GM21619 (cell line): ENCODE data around the gene FKBP9.
A peak's percentile ranks its signal among the peaks of the same experiment; 100 is the strongest.
"Not testable (repeated sequence)": the region's sequence is repeated elsewhere in the genome, so short reads cannot be mapped to it uniquely, and the experiment has no call there.

Source experiments
- ATAC-seq: cut with Tn5 transposase; IDR thresholded peaks from one replicate; pipeline ENCODE4 v1.9.1; 2021; ENCODE audit not compliant: unreplicated experiment

Gene FKBP9, protein sequence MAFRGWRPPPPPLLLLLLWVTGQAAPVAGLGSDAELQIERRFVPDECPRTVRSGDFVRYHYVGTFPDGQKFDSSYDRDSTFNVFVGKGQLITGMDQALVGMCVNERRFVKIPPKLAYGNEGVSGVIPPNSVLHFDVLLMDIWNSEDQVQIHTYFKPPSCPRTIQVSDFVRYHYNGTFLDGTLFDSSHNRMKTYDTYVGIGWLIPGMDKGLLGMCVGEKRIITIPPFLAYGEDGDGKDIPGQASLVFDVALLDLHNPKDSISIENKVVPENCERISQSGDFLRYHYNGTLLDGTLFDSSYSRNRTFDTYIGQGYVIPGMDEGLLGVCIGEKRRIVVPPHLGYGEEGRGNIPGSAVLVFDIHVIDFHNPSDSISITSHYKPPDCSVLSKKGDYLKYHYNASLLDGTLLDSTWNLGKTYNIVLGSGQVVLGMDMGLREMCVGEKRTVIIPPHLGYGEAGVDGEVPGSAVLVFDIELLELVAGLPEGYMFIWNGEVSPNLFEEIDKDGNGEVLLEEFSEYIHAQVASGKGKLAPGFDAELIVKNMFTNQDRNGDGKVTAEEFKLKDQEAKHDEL

GRCh38 chr7:32957326-32958045, at the start of gene FKBP9:
Gene FKBP9, plus strand, starts transcription at chr7:32957440. Its CDS starts 134 bp downstream, at chr7:32957574.
- peak; percentile 75 for ATAC-seq

DNA sequence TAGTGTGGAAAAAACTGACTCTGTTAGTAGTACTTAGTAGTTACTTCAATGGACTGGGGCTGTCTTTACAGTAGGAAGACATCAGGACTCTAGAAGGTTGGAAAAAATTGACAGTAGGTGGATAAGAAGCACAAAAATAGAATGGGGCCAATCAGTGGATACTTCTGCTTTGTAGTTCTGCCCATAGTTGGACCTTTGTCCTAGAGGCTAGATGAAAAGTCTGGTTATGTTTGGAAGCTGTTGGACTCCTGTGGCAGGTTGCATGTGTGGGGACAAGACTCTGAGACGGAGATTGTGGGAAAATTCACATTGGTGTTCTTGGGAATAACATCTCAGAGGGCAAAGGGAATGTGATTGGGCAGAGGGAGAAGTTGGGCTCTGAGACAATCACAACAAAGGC, 47.0 kb upstream of the FKBP9 start:
- ATAC-seq, result no peak

GRCh38 chr7:32914184-32914583, 43.1 kb upstream of the FKBP9 start:
- ATAC-seq, result no peak

GRCh38 chr7:32915041-32915536, 42.2 kb upstream of the FKBP9 start:
- no peak for ATAC-seq

DNA sequence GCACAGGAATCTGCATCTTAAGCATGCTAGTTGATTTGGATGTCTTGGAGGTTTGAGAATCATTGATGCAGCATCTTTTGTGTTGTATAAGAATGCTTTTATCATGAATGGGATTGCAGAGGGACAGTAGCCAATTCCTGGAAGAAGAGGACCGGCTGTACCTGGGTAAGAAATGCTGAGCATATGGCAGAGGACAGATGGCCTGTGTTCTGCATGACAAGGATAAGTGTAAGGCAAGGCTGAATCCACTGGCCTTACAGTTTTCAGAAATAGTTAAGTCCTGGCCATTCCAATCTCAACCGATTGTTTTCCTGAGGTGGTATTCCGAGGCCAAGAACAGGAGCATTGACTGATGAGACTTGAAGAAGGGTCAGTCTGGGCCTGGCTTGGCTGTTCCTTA, 41.2 kb upstream of the FKBP9 start:
- no peak for ATAC-seq

DNA sequence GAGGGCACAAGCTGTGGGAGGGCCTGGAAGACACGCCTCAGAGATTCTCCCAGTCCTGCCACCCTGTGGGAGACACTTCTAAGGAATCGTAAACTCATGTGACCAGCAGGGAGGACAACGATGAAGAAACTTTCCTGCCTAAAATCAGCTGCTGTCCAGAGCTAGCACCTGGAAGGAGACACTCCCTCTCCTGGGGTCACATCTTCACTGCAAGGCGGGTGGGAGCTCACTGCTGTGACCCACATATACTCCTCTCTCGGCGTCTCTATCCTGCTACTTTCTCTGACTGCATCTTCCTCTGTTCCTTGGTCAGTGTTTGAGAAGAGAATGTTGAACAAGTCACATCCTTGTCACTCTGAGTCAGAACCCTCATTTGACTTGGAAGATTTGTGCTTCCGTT, 40.2 kb upstream of the FKBP9 start:
- not testable (repeated sequence) for ATAC-seq

- no peak for ATAC-seq
Measured at GRCh38 chr7:32921896-32922295, 35.3 kb upstream of the FKBP9 start.

DNA sequence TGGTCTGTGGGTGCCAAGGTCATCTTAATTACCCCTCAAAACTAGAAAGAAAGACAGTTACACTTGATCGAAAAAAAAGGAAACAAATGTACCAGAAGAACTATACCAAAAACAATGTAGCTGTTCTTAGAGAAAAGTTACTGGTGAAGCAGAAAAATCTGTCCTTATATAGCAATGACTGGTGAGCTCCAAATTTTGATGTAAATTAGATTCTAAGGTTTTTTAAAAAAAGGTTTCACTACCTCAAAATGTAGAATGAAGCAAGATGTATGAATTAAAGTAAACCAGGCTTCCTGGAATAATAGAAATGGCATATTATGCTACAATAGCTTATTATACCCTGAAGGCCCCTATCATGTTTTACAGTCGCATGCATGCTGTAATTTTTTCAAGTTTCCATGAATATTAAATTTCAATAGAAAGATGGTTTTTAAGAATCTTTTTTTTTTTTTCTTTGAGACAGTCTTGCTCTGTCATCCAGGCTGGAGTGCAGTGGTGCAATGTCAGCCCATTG, 28.4 kb upstream of the FKBP9 start:
- ATAC-seq, result no peak

DNA sequence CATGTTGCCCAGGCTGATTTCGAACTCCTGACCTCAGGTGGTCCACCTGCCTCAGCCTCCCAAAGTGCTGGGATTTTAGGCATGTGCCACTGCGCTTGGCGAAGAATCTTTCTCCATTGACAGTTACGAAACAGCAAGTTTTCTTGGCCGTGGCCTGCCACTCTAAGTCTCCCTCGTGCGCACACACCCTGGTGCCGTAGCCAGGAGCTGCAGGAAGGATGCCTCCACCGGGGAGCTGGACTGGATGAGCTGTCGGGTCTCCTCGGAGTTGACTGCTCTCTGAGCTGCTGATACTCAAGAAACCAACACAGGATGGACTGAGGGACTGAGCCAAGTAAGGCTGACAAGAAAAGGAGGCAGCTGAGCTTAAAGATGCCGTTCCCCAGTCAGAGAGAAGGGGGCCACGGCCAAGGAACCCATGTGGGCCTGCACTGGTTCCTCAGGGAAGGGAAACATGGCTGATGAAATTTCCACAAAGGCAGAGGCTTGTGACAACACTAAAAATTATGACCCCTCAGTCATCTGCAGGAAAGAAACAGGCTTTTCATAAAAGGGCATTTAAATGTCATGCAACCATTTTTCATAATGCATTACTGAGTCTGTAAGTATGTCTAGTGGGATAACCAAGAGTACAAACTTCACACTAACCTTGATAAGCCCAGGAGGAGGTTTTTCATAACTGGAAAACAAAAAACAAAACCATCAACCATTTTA, 27.7 kb upstream of the FKBP9 start:
- no peak for ATAC-seq

GRCh38 chr7:32930378-32930777, 26.9 kb upstream of the FKBP9 start:
- ATAC-seq, result no peak

GRCh38 chr7:32935558-32935957, 21.7 kb upstream of the FKBP9 start:
- ATAC-seq, result no peak

GRCh38 chr7:32936689-32937088, 20.6 kb upstream of the FKBP9 start:
- no peak for ATAC-seq

DNA sequence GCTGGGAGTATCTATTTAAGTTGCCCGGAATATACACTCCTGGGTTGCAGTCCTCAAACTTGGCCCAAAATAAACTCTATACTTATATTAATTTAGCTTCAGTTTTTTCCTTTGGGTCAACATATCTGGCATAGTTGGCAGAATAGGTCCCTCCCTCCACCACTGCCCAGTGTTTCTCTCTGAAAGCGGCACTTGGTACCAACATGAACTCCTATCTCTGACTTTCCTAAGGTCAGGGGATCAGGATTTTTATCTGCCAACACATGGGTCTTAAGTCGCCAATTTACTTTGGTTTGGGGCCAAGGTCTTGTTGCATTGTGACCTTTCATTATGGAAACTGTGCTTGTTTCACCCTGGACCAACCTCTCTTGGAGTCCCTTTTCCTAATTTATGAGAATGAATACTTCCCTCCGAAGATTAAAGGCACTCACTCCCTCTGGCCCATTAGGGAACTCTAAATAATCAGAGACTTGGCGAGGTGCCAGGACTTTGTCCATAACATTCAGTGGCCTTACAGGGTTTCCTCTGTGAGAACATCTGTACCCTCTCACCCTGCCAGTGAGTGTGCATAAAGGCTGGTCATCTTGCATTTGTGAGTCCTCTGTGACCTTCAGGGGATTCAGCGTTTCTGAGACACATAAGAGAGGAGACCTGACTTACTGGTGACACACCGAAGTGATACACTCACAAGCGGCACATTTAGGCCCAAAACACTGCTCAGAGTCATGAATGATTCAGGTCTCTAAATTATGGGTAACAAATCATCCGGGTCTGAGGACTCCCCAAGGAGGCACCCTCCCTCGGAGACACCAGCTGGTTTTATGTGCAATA, 19.7 kb upstream of the FKBP9 start:
- ATAC-seq, result no peak

DNA sequence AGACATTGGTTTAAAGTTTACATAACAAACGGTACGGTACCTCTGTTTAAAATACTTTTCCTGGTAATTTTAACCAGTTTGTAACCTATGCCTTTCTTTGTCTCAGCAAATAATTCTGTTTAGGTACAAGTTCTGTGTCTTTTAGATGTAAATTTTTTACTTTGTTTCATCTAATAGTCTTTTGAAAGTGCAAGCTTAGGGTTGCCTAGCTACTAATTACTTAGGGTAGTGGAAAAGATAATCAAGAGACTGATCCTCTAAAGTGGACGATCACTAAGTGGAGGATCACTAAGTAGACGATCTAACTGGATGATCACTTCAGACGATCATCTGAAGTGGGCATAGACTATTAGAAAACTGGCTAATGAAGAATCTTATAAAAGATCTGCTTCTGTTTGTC, 16.1 kb upstream of the FKBP9 start:
- no peak for ATAC-seq

GRCh38 chr7:32941681-32942414, 15.4 kb upstream of the FKBP9 start:
- no peak for ATAC-seq

DNA sequence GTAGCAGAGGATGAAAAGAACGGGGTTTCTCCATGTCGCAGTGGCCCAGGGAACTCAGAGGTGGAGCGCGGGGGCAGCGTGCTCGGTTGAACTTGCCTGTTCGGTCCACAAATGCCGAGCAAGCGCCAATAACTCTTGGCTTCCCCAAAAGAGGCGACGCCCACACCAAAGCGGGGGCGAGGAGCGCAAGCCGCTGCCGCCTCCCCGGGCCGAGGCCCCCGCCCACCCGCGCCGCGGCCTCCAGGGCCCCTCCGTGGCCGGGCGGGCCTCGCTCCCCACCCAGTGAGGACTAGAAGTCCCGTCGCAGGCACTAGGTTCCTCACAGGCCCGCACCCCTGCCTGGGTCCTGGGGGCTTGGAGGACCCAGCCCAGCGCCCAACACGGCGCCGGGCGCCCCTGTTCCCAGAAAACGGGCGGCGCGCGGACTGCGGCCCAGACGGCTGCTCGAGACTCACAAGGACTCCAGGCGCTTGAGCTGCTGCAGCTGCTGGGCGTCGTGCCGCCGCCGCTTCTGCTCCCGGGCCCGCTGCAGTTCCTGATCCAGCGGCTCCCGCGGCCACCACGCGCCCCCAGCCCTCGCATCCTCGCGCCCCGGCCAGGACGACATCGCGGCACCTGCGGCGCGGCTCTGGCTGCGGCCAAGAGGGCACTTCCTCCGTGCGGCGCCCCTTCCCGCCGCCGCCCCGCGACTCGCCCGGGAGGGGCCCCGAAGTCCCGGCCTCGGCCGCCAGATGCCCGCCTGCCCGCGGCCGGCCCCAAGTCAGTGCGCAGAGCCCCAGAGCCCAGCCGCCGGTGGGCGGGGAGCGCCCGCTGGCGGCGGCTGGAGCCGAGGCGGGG, 14.6 kb upstream of the FKBP9 start:
- ATAC-seq, result peak; percentile 90

- ATAC-seq, result peak; percentile 6
Measured at GRCh38 chr7:32943252-32944030, 13.8 kb upstream of the FKBP9 start.
